Measurements from ENCODE around the gene FAM131C. TPM values are rescaled to one million over a fixed set of nuclear protein-coding genes. Genes with fewer than 3 reads are reported as not detected.

Gene FAM131C
- total and polyA plus RNA-seq, 2 experiments from 2014 or later: 0.71 to 1.3 TPM

GRCh38 chr1:16054598-16055540, 18.6 kb downstream of the FAM131C start (continued):
- TF ChIP-seq, protein P1, sequence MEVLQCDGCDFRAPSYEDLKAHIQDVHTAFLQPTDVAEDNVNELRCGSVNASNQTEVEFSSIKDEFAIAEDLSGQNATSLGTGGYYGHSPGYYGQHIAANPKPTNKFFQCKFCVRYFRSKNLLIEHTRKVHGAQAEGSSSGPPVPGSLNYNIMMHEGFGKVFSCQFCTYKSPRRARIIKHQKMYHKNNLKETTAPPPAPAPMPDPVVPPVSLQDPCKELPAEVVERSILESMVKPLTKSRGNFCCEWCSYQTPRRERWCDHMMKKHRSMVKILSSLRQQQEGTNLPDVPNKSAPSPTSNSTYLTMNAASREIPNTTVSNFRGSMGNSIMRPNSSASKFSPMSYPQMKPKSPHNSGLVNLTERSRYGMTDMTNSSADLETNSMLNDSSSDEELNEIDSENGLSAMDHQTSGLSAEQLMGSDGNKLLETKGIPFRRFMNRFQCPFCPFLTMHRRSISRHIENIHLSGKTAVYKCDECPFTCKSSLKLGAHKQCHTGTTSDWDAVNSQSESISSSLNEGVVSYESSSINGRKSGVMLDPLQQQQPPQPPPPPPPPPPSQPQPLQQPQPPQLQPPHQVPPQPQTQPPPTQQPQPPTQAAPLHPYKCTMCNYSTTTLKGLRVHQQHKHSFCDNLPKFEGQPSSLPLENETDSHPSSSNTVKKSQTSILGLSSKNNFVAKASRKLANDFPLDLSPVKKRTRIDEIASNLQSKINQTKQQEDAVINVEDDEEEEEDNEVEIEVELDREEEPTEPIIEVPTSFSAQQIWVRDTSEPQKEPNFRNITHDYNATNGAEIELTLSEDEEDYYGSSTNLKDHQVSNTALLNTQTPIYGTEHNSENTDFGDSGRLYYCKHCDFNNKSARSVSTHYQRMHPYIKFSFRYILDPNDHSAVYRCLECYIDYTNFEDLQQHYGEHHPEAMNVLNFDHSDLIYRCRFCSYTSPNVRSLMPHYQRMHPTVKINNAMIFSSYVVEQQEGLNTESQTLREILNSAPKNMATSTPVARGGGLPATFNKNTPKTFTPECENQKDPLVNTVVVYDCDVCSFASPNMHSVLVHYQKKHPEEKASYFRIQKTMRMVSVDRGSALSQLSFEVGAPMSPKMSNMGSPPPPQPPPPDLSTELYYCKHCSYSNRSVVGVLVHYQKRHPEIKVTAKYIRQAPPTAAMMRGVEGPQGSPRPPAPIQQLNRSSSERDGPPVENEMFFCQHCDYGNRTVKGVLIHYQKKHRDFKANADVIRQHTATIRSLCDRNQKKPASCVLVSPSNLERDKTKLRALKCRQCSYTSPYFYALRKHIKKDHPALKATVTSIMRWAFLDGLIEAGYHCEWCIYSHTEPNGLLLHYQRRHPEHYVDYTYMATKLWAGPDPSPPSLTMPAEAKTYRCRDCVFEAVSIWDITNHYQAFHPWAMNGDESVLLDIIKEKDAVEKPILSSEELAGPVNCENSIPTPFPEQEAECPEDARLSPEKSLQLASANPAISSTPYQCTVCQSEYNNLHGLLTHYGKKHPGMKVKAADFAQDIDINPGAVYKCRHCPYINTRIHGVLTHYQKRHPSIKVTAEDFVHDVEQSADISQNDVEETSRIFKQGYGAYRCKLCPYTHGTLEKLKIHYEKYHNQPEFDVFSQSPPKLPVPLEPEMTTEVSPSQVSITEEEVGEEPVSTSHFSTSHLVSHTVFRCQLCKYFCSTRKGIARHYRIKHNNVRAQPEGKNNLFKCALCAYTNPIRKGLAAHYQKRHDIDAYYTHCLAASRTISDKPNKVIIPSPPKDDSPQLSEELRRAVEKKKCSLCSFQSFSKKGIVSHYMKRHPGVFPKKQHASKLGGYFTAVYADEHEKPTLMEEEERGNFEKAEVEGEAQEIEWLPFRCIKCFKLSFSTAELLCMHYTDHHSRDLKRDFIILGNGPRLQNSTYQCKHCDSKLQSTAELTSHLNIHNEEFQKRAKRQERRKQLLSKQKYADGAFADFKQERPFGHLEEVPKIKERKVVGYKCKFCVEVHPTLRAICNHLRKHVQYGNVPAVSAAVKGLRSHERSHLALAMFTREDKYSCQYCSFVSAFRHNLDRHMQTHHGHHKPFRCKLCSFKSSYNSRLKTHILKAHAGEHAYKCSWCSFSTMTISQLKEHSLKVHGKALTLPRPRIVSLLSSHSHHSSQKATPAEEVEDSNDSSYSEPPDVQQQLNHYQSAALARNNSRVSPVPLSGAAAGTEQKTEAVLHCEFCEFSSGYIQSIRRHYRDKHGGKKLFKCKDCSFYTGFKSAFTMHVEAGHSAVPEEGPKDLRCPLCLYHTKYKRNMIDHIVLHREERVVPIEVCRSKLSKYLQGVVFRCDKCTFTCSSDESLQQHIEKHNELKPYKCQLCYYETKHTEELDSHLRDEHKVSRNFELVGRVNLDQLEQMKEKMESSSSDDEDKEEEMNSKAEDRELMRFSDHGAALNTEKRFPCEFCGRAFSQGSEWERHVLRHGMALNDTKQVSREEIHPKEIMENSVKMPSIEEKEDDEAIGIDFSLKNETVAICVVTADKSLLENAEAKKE (CRISPR knock-in tag; IDR thresholded peaks at IDR 0.05): no peak
- TF ChIP-seq CTCF (conservative IDR thresholded peaks at IDR 0.05; ENCODE audit: low read depth in 2 of 2) (no peak), ZNF114 (CRISPR knock-in tag; IDR thresholded peaks at IDR 0.05) (no peak), NANOG (IDR thresholded peaks at IDR 0.05; ENCODE audit: borderline replicate concordance) (no peak), ZNF331 (CRISPR knock-in tag; IDR thresholded peaks at IDR 0.05; ENCODE audit: low read depth) (no peak), CREB1 (CRISPR knock-in tag; IDR thresholded peaks at IDR 0.05; ENCODE audit: low read depth) (no peak), EZH2phosphoT487 (IDR thresholded peaks at IDR 0.05; ENCODE audit: unreplicated experiment) (no peak), STAT1 (IDR thresholded peaks at IDR 0.05; ENCODE audit: unreplicated experiment) (no peak), EZH2 (IDR thresholded peaks at IDR 0.05; ENCODE audit: low read depth, unreplicated experiment) (no peak)
- TF ChIP-seq, protein P2, sequence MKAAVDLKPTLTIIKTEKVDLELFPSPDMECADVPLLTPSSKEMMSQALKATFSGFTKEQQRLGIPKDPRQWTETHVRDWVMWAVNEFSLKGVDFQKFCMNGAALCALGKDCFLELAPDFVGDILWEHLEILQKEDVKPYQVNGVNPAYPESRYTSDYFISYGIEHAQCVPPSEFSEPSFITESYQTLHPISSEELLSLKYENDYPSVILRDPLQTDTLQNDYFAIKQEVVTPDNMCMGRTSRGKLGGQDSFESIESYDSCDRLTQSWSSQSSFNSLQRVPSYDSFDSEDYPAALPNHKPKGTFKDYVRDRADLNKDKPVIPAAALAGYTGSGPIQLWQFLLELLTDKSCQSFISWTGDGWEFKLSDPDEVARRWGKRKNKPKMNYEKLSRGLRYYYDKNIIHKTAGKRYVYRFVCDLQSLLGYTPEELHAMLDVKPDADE (IDR thresholded peaks at IDR 0.05): no peak

All from GM23338 (cell line).